Right lung (tissue), 5 donors: ENCODE results near the gene ADCY1. TPM values are rescaled to one million over a fixed set of nuclear protein-coding genes. Genes with fewer than 3 reads are reported as not detected.
"Not testable (repeated sequence)": the region's sequence is repeated elsewhere in the genome, so short reads cannot be mapped to it uniquely, and the experiment has no call there.

Source experiments
- DNase-seq, 2 donors: peaks; one replicate each; pipeline ENCODE4 v3.0.0-alpha.2; 2013
- polyA plus RNA-seq, 5 donors: library from polyadenylated mRNA; unstranded; fragments of 120-200 nt; gene quantifications; one replicate each; pipeline versions ENCODE4 v1.2.1 to v1.2.3, GENCODE V29; 2013; ENCODE audit warnings: inconsistent platforms in 1 of 5, low replicate concordance in 1 of 5; ENCODE audit not compliant: insufficient read length in 5 of 5, insufficient read depth in 1 of 5

ADCY1 gene
- polyA plus RNA-seq, 5 donors: 1.9 to 2.9 (median 2.3) TPM

DNA sequence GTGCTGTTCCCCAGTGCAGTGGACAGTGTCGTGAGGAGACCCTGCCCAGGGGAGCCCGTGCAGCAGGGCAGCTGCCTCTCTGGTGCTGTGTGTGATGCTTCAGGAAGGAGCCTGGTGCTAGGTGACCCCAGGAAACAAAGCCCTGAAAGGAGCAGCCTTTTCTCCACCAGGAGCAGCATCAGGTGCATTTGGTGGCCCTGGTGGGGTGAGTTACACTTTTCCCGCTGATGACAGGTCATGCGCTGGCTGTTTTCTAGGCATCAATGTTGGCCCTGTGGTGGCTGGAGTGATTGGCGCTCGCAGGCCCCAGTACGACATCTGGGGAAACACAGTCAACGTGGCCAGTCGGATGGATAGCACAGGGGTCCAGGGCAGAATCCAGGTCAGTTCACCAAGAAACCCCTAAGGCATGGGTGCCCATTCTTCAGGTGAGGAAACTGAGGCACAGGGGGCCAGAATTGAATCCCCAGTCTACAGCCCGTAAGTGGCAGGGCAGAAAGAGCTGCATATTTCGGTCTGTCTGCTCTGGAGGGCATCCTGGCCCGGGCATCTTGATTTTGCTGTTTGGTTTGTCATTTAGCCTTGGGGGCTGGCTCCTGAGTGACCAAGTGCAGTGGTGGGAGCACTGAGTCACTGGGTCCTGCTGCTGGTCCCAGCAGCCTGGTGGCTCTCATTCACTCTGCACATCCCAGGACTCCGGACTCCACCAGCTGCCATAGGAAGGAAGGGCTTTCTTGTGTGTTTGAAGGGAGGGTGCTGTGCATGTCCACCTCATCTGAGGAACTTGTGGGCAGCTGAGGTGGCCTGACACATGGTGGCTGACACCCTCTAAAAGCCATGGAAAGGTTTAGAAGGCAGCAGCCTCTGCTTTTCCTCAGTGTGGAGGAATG lies 136.3 kb downstream of the ADCY1 start:
- no peak for DNase-seq

- no peak for DNase-seq
Measured at GRCh38 chr7:45711161-45711490, 137.0 kb downstream of the ADCY1 start.

DNA sequence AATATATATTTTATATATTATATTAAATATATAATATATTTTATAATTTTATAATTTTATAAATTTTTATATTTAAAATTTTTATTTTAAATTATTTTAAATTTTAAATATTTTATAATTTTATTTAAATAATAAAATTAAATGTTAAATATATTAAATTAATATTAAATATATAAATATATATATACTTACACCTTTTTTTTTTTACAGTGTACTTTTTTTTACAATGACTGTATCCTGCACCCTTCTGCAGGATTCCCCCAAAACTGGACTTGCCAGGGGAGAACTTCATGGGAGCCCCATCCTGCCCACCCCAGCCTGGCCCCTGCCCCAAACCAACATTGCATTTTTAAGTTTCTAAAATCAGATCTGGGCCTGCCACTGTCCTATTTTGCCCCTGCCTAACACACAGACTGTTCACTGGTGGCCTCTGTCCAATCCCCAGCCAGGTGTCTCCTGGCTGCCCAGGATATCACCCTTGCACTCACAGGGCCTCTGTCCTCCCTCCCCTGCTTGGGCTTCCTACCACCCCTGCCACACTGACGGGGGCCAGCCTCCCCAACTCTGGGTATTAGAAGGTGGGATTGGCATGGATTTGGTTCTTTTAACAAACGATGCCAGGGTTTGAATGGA lies 138.0 kb downstream of the ADCY1 start:
- no peak for DNase-seq

DNA sequence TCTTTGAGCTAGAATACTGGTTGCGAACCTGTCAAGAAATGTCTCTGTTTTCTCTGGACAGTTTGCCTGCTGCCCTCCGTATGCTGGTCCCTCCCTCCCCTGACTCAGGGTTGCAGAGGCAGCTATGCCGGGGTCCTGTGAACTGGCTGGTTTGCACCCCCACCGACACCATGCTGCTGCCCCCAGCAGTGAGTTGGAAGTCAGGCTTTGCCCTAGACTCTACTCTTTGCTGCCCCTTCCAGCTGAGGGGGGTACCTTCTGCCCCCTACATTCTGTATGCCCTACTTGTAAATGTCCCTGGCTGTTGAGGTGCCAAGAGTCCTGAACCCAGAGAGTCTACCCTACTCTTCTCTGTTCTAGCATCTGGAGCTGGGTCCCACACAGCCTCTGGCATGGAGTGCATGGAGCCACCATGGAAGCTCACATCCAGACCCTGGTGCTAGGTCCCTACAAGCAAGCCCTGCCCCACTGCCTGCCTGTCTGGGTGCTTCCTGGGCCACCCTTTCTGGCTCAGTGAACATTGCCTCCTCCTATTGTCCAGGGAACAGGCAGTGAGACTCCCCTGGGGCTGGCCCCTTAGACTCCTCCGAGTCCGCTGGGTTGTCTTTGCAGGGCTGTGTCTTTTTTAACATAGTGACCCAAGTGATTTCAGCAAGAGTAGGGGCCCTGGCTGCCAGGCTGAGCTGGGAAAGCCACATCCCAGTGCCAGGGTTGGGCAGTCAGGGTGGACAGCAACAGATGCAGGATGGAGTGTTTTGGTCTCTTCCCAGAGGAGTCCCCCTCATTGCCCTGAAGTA lies 138.9 kb downstream of the ADCY1 start:
- no peak for DNase-seq

DNA sequence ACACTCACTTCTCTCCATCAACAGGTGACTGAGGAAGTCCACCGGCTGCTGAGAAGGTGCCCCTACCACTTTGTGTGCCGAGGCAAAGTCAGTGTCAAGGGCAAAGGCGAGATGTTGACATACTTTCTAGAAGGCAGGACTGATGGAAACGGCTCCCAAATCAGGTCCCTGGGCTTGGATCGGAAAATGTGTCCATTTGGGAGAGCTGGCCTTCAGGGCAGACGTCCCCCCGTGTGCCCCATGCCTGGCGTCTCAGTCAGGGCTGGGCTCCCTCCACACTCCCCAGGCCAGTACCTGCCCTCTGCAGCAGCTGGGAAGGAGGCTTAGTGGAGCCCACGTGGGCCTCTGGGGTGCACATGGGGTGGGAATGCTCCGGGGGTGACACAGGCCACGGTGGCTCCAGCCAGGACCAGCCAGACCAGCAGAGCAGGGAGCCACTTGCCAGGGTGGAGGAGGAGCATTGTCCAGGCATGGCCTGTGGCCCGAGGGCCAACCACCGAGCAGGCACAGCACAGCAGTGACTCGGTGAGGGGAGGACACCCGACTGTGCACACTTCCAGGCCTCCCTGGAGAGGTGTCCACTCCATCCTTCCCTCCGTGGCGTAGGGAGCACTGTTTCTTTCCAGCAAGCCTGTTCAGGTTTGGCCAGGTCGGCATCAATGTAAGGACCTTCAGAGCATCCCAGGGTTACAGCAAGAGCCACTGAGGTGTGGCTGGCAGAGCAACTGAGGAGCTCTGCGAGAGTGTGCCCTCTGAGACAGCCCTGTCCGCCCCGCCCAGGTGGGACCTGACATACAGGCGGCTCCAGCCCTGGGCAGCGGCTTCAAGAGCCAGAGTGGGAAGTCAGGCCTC lies 139.7 kb downstream of the ADCY1 start:
- no peak for DNase-seq

DNA sequence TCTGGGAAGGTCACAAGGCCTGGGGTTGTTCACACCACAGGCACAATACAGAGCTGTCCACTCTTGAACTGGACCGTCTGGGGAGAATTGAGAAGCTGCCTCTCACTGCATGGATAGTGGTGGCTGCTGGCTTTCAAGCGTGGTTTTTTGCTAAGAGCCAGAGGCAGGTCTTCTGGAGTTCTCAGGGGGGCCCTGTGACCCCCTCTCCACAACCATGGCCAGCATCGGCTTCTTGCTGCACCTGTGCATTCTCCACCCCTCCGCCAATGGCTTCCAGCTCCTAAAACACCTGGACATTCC lies 140.3 kb downstream of the ADCY1 start:
- DNase-seq: no peak

DNA sequence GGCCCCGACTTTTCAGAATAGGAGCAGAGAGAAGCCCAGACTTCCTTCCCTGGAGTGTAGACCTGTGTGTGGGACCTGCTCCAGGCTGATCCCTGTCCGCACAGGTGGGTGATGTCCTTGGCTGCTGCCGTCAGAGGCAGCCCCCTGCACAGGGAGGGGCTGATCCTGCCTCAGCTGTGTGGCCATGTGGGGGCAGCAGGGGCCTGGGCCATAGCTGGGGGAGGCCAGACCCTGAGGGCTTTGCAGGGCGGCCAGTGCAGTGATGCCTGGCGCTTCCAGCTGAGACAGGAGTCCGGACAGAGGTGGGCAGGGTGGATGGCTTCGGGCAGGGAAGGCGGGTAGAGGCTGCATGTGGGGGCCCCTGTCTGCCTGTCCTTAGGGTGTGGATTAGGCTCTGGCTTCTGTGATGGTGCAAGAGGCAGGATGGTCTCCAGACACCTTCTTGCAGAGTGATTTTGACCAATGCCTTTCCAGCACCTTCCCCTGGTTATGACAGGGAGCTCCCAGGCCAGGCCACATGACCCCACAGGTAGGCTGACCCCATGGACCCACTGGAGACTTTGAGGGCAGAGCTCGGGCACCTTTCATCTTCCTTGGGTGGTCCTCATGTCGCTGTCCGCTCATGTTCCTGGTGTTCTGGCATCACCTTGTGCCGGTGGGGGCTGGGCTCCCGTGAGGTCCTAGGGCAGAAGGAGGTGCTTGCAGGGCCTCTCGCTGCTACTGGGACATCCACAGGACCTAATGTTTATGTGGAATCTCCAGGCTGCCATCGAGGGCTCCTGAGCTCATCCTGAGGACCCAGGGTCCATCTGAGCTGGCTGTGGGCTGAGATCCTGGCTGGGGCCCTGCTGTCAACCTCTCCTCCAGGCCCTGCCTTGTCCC lies 141.5 kb downstream of the ADCY1 start:
- DNase-seq: no peak

DNA sequence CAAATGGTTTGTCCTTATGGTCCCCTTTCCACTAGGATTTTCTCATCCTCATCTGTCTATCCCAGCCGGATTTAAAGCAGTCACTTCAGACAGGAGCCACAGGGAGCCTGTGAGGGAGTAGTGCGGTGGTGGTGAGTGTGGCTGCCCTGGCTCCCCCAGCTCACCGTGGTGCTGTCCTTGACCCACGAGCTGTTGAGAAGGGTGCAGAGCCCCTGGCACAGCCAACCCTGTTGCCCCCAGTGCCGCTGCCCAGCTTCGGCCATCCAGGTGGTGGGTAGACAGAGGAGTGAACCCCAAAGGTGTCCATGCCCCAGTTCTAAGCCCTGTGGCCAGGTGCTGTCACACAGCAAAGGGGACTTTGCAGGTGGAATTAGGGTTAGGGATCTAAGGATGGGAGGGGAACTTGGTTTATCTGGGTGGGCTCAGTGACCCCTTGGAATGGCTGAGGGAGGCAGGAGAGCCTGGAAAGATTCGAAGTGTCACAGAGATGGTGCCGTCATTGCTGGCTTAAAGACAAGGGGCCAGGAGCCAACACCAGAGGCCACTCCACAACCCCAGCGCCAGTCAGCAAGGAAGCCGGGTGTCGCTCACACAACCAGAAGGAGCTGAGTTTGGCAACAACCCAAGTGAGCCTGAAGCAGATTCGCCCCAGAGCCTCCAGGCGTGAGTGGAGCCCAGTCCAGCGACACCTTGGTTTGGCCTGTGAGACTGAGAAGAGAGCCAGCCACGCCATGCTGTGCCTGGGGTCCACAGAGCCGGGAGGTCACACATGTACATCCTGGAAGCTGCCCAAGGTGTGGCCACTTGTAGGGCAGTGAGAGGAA lies 142.4 kb downstream of the ADCY1 start:
- no peak for DNase-seq

GRCh38 chr7:45717537-45718235 lies 143.5 kb downstream of the ADCY1 start:
- DNase-seq: no peak

- no peak for DNase-seq
Measured at GRCh38 chr7:45718464-45719330, 144.5 kb downstream of the ADCY1 start.

DNA sequence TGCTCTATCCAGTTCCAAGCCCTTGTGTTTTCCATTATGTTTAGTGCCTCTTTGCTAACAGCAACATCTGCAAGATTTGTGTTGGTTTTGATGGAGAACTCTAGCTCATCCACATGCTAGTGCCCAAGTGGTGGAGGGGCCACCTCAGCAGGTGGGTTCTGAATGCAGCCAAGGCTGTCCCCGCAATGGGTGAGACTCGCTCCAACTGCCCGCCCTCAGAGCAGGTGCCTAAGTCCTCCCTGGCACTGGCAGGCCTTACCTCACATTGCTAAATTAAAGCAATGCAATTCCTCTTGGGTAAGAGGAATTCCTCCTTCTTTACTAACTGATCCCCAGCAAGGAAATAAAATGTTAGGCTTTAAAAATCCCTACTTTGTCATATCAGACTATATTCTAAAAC lies 146.8 kb downstream of the ADCY1 start:
- DNase-seq: no peak

GRCh38 chr7:45721686-45722598 lies 147.8 kb downstream of the ADCY1 start:
- no peak for DNase-seq

DNA sequence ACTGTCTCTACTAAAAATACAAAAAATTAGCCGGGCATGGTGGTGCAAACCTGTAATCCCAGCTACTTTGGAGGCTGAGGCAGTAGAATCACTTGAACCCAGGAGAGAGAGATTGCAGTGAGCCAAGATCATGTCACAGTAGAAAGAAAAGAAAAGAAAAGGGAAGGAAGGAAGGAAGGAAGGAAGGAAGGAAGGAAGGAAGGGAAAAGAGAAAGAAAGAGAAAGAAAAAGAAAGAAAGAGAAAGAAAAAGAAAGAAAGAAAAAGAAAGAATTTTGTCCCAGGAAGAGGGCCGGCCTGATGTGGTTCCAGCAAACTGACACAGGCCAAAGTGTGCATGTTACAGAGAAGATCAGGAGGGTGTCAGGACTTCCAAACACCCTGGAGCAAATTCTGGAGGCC lies 151.1 kb downstream of the ADCY1 start:
- not testable (repeated sequence) for DNase-seq

- DNase-seq: no peak
Measured at GRCh38 chr7:45726883-45727282, 152.7 kb downstream of the ADCY1 start.

GRCh38 chr7:45731692-45732443 lies 157.7 kb downstream of the ADCY1 start:
- peak in 1 of 2 donors; percentile 3 for DNase-seq

DNA sequence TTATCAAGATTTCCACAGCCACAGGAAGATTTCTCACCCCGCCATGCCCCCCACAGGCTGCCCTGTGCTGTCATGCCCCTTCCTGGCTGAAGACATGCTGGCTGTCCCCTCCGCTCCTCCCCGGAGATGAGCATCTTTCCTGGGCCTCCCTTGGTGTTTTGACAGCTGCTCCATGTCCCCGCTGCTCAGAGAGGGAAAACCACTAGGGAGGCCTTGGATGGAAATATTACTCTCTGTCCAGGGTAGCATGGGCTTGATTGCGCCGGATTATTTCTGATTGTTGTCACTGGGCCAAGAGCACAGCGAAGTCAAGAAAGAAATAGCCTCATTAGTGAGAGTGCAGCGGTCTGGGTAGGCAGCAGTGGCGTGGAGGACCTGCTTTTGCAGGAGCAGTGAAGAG lies 164.8 kb downstream of the ADCY1 start:
- peak; percentile 23 to 25 for DNase-seq
